Endodermal cell (in vitro differentiated cells): ENCODE measurements around the gene CRHR1. TPM values are rescaled to one million over a fixed set of nuclear protein-coding genes. Genes with fewer than 3 reads are reported as not detected.

Experiments used
- DNase-seq: peaks from one replicate; pipeline ENCODE4 v3.0.0-alpha.2; 2017
- H3K27ac ChIP-seq: 2 replicates; pipeline ENCODE4 v1.5.1; 2013; ENCODE audit warnings: mild to moderate bottlenecking, low read depth, low read length, moderate library complexity
- H3K27me3 ChIP-seq: 2 replicates; pipeline ENCODE4 v1.6.1; 2013; ENCODE audit warnings: mild to moderate bottlenecking, low read length, moderate library complexity; ENCODE audit not compliant: insufficient read depth, control insufficient read depth, poor library complexity, severe bottlenecking
- H3K36me3 ChIP-seq: 2 replicates; pipeline ENCODE4 v1.7.0; 2013; ENCODE audit warnings: mild to moderate bottlenecking, low read length, moderate library complexity; ENCODE audit not compliant: control insufficient read depth, insufficient read depth
- H3K4me1 ChIP-seq: one replicate; pipeline ENCODE4 v1.7.0; 2013; ENCODE audit warnings: low read length; ENCODE audit not compliant: control insufficient read depth, insufficient read depth
- H3K4me3 ChIP-seq: 2 replicates; pipeline ENCODE4 v1.5.1; 2013; ENCODE audit warnings: mild to moderate bottlenecking, low read length, moderate library complexity
- H3K9ac ChIP-seq: 2 replicates; pipeline ENCODE4 v1.6.1; 2013; ENCODE audit warnings: mild to moderate bottlenecking, low read length, moderate library complexity; ENCODE audit not compliant: poor library complexity, severe bottlenecking; ENCODE audit errors: extremely low read depth
- H3K9me3 ChIP-seq: 2 replicates; pipeline ENCODE4 v1.6.1; 2013; ENCODE audit warnings: mild to moderate bottlenecking, low read length, moderate library complexity; ENCODE audit not compliant: control insufficient read depth
- H3K27ac Mint-ChIP-seq: 2 replicates; pipeline ENCODE4 v1.8.0; 2020; ENCODE audit warnings: mixed read lengths
- H3K27me3 Mint-ChIP-seq: 2 replicates; pipeline ENCODE4 v1.8.0; 2021; ENCODE audit warnings: mild to moderate bottlenecking, mixed read lengths; ENCODE audit not compliant: insufficient read depth
- H3K36me3 Mint-ChIP-seq: 2 replicates; pipeline ENCODE4 v1.8.0; 2020; ENCODE audit warnings: low read depth, mixed read lengths
- H3K4me1 Mint-ChIP-seq: 2 replicates; pipeline ENCODE4 v1.8.0; 2020; ENCODE audit warnings: mixed read lengths
- H3K4me3 Mint-ChIP-seq: 2 replicates; pipeline ENCODE4 v1.8.0; 2020; ENCODE audit warnings: mild to moderate bottlenecking, moderate library complexity, mixed read lengths
- H3K9me3 Mint-ChIP-seq: 2 replicates; pipeline ENCODE4 v1.8.0; 2020; ENCODE audit warnings: mild to moderate bottlenecking, mixed read lengths
- CTCF ChIP-seq: fragments of 200-600 bp; sonication (generic); conservative IDR thresholded peaks from 2 replicates; pipeline ENCODE4 v1.5.0; 2021; ENCODE audit warnings: antibody characterized with exemption, mild to moderate bottlenecking
- WGBS, 2 experiments: methylation state at CpG; one replicate each; pipeline versions ENCODE4 v1.1.5 to v1.1.7; 2013; ENCODE audit warnings: missing lambda C conversion rate in 2 of 2, mixed read lengths in 1 of 2; ENCODE audit not compliant: insufficient coverage in 1 of 2, insufficient read length in 1 of 2; 5-methylcytosine and 5-hydroxymethylcytosine counted together
- total RNA-seq, 2 donors: library from RNA; stranded (reverse); fragmentation: NEBNext Ultra II Directional in 1 of 2; extraction: Animal tissue kit (Norgen Biotek cat#: 25700) in 1 of 2; gene quantifications; 2 replicates in 1 of 2; 3 replicates in 1 of 2; pipeline ENCODE4 v1.2.1, GENCODE V29; 2021

The CRHR1 gene
- total RNA-seq, 2 donors from 2014 or later: 0.81 to 1.8 TPM

DNA sequence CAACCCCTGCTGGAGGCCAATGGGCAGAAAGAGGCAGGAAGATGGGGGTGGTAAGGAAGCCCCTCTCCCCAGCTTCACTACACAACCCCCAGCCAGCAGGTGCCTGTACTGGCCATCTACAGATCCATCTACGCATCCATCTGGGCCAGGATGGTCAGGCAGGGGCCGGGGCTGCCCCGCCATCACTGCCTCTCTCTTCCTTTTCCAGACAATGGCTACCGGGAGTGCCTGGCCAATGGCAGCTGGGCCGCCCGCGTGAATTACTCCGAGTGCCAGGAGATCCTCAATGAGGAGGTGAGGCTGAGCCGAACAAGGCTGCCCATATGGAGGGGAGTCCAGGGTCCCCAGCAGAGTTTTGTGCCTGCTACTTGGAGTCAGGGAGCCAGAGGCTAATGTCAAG, 37.0 kb downstream of the CRHR1 start:
- Histone ChIP-seq H3K36me3 (no peaks in the 10 kb centered on the region), H3K4me1 (no peaks in the 10 kb centered on the region), H3K27me3 (no peaks in the 10 kb centered on the region), H3K9ac (no peak overlapping the region), H3K4me3 (no peak overlapping the region), H3K27ac (no peak overlapping the region), H3K9me3 (no peaks in the 10 kb centered on the region)
- WGBS, 2 experiments: 95 to 100% methylated on average over 3 to 9 of the region's 9 CpGs
- DNase-seq: no peak
- H3K27me3 Mint-ChIP-seq: peaks cover 4% of the 10 kb centered on the region
- no peak overlapping the region for H3K27ac Mint-ChIP-seq
- no peak for TF ChIP-seq CTCF
- no peak overlapping the region for H3K4me3 Mint-ChIP-seq
- H3K4me1 Mint-ChIP-seq: no peaks in the 10 kb centered on the region
- H3K9me3 Mint-ChIP-seq: no peaks in the 10 kb centered on the region
- no peaks in the 10 kb centered on the region for H3K36me3 Mint-ChIP-seq

DNA sequence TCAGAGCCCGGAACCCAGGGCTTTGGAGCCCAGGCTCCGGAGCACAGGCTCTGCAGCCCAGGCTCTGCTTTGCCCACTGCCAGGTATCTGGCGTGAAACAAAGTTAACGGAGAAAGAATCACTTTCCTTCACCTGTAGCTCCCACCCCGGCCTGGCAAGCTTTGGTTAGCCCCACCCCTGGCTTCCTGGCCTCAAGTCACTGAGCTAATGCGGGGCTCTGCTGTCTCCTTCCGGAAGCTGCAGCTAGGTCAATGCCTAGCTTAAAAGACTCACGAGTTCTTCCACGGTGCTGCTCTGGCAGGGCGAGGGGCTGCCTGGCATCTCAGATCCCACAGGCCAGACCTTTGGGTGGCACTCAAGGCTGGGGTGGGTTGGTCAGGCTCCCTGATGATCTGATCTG, 39.5 kb downstream of the CRHR1 start:
- H3K9me3 Mint-ChIP-seq: no peaks in the 10 kb centered on the region
- no peaks in the 10 kb centered on the region for H3K36me3 Mint-ChIP-seq
- Histone ChIP-seq H3K9me3 (no peaks in the 10 kb centered on the region), H3K27ac (no peak overlapping the region), H3K36me3 (no peaks in the 10 kb centered on the region), H3K9ac (no peak overlapping the region), H3K27me3 (no peaks in the 10 kb centered on the region), H3K4me1 (no peaks in the 10 kb centered on the region), H3K4me3 (no peak overlapping the region)
- peaks cover 5% of the 10 kb centered on the region for H3K27me3 Mint-ChIP-seq
- H3K4me3 Mint-ChIP-seq: no peak overlapping the region
- peak; percentile 66 for DNase-seq
- H3K27ac Mint-ChIP-seq: no peak overlapping the region
- WGBS, 2 experiments: 85 to 92% methylated on average over 6 to 10 of the region's 10 CpGs
- no peaks in the 10 kb centered on the region for H3K4me1 Mint-ChIP-seq
- TF ChIP-seq CTCF: no peak

DNA sequence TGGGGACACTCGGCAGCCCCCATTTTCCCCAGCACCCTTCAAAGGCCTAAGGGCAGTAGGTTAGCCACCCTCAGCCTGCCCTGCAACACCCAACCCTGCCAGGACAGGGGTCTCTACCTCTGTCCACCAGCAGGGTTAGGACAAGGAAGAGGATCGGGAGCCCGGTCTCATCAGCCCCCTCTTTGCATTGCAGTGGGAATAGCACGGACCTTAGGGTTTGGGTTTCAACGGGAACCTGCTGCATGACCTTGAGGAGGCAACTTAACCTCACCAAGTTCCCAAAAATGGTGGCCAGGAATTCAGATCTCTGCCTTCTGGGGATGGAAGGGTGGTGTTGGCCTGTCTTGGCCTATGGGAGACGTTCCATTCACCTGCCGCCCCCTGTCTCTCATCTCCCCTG, 40.4 kb downstream of the CRHR1 start:
- H3K36me3 Mint-ChIP-seq: no peaks in the 10 kb centered on the region
- no peaks in the 10 kb centered on the region for H3K4me1 Mint-ChIP-seq
- no peaks in the 10 kb centered on the region for H3K27me3 ChIP-seq
- peak; percentile 79 for DNase-seq
- H3K9ac ChIP-seq: no peak overlapping the region
- no peak overlapping the region for H3K27ac ChIP-seq
- H3K27ac Mint-ChIP-seq: no peak overlapping the region
- peaks cover 6% of the 10 kb centered on the region for H3K27me3 Mint-ChIP-seq
- H3K4me3 ChIP-seq: no peak overlapping the region
- peak; percentile 61 for TF ChIP-seq CTCF
- no peaks in the 10 kb centered on the region for H3K36me3 ChIP-seq
- 60 to 84% methylated on average over 2 to 7 of the region's 7 CpGs for WGBS, 2 experiments
- H3K4me3 Mint-ChIP-seq: no peak overlapping the region
- H3K9me3 ChIP-seq: no peaks in the 10 kb centered on the region
- no peaks in the 10 kb centered on the region for H3K9me3 Mint-ChIP-seq
- no peaks in the 10 kb centered on the region for H3K4me1 ChIP-seq
